Osteoblast (primary cell): Measurements from ENCODE around the gene HNRNPU. TPM values are rescaled to one million over a fixed set of nuclear protein-coding genes. Genes with fewer than 3 reads are reported as not detected.

Experiments used
- DNase-seq: peaks from one replicate; pipeline ENCODE4 v3.0.0; 2011; ENCODE audit warnings: low spot score, mixed read lengths; ENCODE audit not compliant: insufficient read length; ENCODE audit errors: missing footprints
- H2AFZ ChIP-seq: 2 replicates; pipeline ENCODE4 v1.6.0; 2011; ENCODE audit warnings: mild to moderate bottlenecking, low read length
- H3K27ac ChIP-seq: 2 replicates; pipeline ENCODE4 v1.5.1; 2011; ENCODE audit warnings: mild to moderate bottlenecking, low read depth, low read length, moderate library complexity
- H3K27me3 ChIP-seq: 2 replicates; pipeline ENCODE4 v1.6.0; 2012; ENCODE audit warnings: mild to moderate bottlenecking, control low read depth, inconsistent platforms, low read length, moderate library complexity; ENCODE audit not compliant: insufficient read depth
- H3K36me3 ChIP-seq: 2 replicates; pipeline ENCODE4 v1.5.1; 2011; ENCODE audit warnings: mild to moderate bottlenecking, low read length, control low read depth, moderate library complexity; ENCODE audit not compliant: insufficient read depth
- H3K4me1 ChIP-seq: 2 replicates; pipeline ENCODE4 v1.5.1; 2011; ENCODE audit warnings: mild to moderate bottlenecking, low read length, control low read depth, moderate library complexity; ENCODE audit not compliant: insufficient read depth
- H3K4me2 ChIP-seq: 2 replicates; pipeline ENCODE4 v1.6.0; 2011; ENCODE audit warnings: mild to moderate bottlenecking, low read length; ENCODE audit not compliant: insufficient read depth
- H3K4me3 ChIP-seq: fragments of 200-600 bp; sonication (generic); 3 replicates; pipeline ENCODE4 v1.5.1; 2012; ENCODE audit warnings: mild to moderate bottlenecking, low read length, inconsistent platforms; ENCODE audit not compliant: insufficient read depth
- H3K79me2 ChIP-seq: 2 replicates; pipeline ENCODE4 v1.6.0; 2012; ENCODE audit warnings: mild to moderate bottlenecking, low read length, control low read depth, inconsistent platforms; ENCODE audit not compliant: insufficient read depth
- H3K9me3 ChIP-seq: 2 replicates; pipeline ENCODE4 v1.5.1; 2011; ENCODE audit warnings: low read depth, low read length, control low read depth
- H4K20me1 ChIP-seq: 2 replicates; pipeline ENCODE4 v1.6.0; 2012; ENCODE audit warnings: mild to moderate bottlenecking, low read length, control low read depth; ENCODE audit not compliant: insufficient read depth
- total RNA-seq: library from RNA; depleted of rRNA; stranded (reverse); fragments of >200 nt; gene quantifications from 2 replicates; pipeline ENCODE4 v1.2.3, GENCODE V29; 2012
- TF ChIP-seq, protein P1 (sequence below): IDR thresholded peaks from 2 replicates; pipeline ENCODE4 v1.5.1; 2011; ENCODE audit warnings: mild to moderate bottlenecking, low read depth, low read length, moderate library complexity; ENCODE audit errors: extremely low read depth

HNRNPU gene
- total RNA-seq, 1 donor, result 240 TPM

DNA sequence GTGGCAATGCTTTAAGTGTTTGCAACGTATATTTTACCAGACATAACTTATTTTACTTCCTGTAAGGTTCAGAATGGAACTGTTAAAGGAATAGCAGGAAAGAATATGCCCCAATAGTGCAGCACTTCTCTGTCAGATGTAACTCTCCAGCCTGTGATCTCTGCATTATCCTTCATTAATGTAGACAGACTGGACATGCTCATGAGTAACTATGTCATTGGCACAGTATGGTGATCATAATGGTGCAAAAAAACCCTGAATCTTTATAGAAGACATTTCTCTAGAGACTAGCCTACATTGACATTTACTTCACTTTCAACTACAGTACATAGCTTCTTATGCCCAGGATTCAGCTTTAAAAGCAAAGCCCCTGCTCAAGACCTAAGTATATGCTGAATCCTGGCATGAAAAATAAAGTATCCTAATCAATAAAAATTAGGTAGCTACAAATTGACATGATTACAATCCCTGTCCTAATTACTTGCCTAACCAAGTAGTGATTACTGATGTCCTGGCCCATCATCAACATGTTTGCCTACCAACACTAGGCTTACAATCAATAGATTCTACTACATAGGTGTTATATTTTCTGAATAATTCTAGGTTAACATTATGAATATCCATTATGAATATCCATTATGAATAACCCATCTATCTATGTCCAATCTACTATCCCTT is 15.0 kb downstream of the HNRNPU start:
- Histone ChIP-seq H3K27me3 (no peaks in the 10 kb centered on the region), H4K20me1 (peaks cover 4% of the 10 kb centered on the region), H3K4me2 (no peak overlapping the region), H3K79me2 (peaks cover 76% of the 10 kb centered on the region), H3K27ac (no peak overlapping the region), H3K4me3 (no peak overlapping the region), H3K4me1 (no peaks in the 10 kb centered on the region), H2AFZ (no peak overlapping the region), H3K36me3 (peaks cover 96% of the 10 kb centered on the region), H3K9me3 (no peaks in the 10 kb centered on the region)
- TF ChIP-seq, protein P1, sequence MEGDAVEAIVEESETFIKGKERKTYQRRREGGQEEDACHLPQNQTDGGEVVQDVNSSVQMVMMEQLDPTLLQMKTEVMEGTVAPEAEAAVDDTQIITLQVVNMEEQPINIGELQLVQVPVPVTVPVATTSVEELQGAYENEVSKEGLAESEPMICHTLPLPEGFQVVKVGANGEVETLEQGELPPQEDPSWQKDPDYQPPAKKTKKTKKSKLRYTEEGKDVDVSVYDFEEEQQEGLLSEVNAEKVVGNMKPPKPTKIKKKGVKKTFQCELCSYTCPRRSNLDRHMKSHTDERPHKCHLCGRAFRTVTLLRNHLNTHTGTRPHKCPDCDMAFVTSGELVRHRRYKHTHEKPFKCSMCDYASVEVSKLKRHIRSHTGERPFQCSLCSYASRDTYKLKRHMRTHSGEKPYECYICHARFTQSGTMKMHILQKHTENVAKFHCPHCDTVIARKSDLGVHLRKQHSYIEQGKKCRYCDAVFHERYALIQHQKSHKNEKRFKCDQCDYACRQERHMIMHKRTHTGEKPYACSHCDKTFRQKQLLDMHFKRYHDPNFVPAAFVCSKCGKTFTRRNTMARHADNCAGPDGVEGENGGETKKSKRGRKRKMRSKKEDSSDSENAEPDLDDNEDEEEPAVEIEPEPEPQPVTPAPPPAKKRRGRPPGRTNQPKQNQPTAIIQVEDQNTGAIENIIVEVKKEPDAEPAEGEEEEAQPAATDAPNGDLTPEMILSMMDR, result no peak
- no peak for DNase-seq

DNA sequence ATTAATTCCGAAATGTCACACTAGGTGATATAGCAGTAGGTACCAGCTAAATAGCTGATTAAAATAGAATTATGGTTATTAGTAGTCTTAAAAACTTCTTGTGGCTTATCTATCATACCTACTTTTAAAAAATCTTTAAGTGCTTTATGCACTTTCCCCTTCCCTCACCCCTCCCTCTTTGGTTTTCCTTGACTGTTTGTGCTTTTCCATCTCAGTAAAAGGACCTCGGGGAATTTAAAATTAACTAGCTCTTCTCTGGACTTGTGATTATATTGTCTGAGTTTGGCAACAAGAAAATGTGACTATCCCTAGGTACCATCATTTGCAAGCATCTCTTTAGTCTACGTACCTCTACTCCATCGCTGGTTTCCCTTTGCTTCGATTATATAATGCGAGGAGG is 17.7 kb downstream of the HNRNPU start:
- no peak overlapping the region for H2AFZ ChIP-seq
- H3K36me3 ChIP-seq, result peaks cover 94% of the 10 kb centered on the region
- no peak for DNase-seq
- H3K27ac ChIP-seq, result no peak overlapping the region
- no peaks in the 10 kb centered on the region for H4K20me1 ChIP-seq
- peaks cover 4% of the 10 kb centered on the region for H3K4me1 ChIP-seq
- no peak overlapping the region for H3K4me2 ChIP-seq
- H3K9me3 ChIP-seq, result no peaks in the 10 kb centered on the region
- TF ChIP-seq, protein P1, result no peak
- peaks cover 73% of the 10 kb centered on the region for H3K79me2 ChIP-seq
- H3K27me3 ChIP-seq, result no peaks in the 10 kb centered on the region
- H3K4me3 ChIP-seq, result no peak overlapping the region

DNA sequence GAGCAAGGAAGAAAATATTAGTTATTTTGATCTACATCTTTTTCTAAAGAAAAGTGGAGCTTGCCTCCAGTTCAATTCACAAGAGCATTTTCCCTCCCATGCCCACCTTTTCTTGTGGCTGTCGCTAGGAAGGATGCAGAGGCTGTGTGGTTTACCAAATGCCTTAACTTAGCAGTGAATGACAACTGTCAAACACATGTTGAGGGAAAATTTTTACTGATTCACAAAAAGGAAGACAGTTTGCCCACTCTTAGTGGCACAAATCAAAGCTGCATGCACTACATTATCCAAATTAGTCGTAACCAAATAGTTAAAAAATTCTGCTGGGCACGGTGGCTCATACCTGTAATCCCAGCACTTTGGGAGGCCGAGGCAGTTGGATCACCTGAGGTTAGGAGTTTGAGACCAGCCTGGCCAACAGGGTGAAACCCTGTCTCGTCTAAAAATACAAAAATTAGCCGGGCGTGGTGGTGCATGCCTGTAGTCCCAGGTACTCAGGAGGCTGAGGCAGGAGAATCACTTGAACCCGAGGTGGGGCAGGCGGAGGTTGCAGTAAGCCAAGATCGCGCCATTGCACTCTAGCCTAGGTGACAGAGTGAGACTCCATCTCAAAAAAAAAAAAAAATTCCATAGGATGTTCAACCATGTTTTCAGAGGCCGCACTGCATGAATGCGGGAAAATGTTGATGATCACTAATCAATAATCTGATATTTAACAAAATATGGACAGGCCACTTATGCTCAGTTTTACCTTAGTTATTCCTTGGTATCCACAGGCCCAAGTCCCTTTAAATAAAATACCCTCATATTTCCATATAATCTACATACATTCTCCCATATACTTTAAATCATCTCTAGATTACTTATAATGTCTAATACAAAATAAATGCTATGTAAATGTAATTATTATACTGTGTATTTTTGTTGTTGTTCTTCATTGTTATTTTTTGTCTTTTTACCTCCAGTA is 19.9 kb downstream of the HNRNPU start:
- Histone ChIP-seq H3K36me3 (peaks cover 86% of the 10 kb centered on the region), H3K27ac (no peak overlapping the region), H3K27me3 (no peaks in the 10 kb centered on the region), H3K9me3 (no peaks in the 10 kb centered on the region), H2AFZ (no peak overlapping the region), H4K20me1 (no peaks in the 10 kb centered on the region), H3K79me2 (peaks cover 74% of the 10 kb centered on the region), H3K4me2 (no peak overlapping the region), H3K4me3 (no peak overlapping the region), H3K4me1 (peaks cover 4% of the 10 kb centered on the region)
- no peak for DNase-seq
- TF ChIP-seq, protein P1, result no peak
